Mammary epithelial cell (primary cell): ENCODE results near the gene SPTBN1.

Experiments
- CTCF ChIP-seq, 2 donors: IDR thresholded peaks in 1 of 2; conservative IDR thresholded peaks in 1 of 2; 2 replicates each; pipeline ENCODE4 v1.5.1; 2011 to 2012; ENCODE audit warnings: inconsistent platforms in 2 of 2, low read length in 2 of 2, mild to moderate bottlenecking in 2 of 2, control low read depth in 1 of 2, low read depth in 1 of 2; ENCODE audit not compliant: insufficient read depth in 1 of 2; ENCODE audit errors: extremely low read depth in 1 of 2
- EZH2 ChIP-seq: IDR thresholded peaks from 2 replicates; pipeline ENCODE4 v1.6.1; 2012; ENCODE audit warnings: low read length, inconsistent platforms, borderline replicate concordance

- TF ChIP-seq CTCF (conservative IDR thresholded peaks at IDR 0.05 in 1 of 2, IDR thresholded peaks at IDR 0.05 in 1 of 2; ENCODE audit: extremely low read depth in 1 of 2, insufficient read depth in 1 of 2, low read depth in 1 of 2, low read length in 2 of 2) (no peak), EZH2 (no peak)
These were observed 147.7 kb downstream of the SPTBN1 start for GRCh38 chr2:54603796-54604195.
